Measurements from ENCODE around the gene SHD. TPM values are rescaled to one million over a fixed set of nuclear protein-coding genes. Genes with fewer than 3 reads are reported as not detected.

Gene SHD
- total RNA-seq, 1 donor from 2014 or later, result 4.8 TPM

DNA sequence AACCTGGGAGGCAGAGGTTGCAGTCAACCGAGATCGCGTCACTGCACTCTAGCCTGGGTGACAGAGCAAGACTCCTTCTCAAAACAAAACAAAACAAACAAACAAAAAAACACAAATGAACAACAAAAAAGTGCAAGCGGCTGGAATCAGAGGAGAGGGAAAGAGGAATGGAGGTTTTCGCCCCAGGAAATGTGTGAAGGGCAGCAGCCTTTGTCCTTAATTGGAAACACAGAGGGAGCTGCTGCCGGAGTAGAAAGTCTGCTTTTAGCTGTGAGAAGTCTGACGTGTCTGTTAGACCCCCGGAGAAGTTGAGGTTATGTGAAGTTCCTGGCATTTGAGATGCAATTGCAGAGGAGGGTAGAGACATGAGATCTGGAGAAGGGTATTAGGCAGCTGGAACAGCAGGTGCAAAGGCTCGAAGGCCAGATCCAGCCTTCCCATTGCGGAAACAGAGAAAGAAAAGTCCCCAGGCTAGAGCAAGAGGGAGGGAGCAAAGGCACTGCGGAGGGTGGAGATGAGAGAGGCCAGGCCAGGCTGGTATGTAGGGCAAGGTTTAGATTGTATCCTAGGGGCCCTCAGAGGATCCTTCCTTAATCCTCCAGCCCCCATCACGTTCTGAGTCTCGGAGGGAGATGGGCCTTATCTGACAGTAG is 22.6 kb downstream of the SHD start:
- H3K9me3 Mint-ChIP-seq, result no peaks in the 10 kb centered on the region
- H3K27me3 Mint-ChIP-seq (ENCODE audit: low read depth), result no peaks in the 10 kb centered on the region
- H3K27ac Mint-ChIP-seq, result no peak overlapping the region
- H3K36me3 Mint-ChIP-seq, result peaks cover 2% of the 10 kb centered on the region
- TF ChIP-seq, protein P1, sequence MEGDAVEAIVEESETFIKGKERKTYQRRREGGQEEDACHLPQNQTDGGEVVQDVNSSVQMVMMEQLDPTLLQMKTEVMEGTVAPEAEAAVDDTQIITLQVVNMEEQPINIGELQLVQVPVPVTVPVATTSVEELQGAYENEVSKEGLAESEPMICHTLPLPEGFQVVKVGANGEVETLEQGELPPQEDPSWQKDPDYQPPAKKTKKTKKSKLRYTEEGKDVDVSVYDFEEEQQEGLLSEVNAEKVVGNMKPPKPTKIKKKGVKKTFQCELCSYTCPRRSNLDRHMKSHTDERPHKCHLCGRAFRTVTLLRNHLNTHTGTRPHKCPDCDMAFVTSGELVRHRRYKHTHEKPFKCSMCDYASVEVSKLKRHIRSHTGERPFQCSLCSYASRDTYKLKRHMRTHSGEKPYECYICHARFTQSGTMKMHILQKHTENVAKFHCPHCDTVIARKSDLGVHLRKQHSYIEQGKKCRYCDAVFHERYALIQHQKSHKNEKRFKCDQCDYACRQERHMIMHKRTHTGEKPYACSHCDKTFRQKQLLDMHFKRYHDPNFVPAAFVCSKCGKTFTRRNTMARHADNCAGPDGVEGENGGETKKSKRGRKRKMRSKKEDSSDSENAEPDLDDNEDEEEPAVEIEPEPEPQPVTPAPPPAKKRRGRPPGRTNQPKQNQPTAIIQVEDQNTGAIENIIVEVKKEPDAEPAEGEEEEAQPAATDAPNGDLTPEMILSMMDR (IDR thresholded peaks at IDR 0.05; ENCODE audit: unreplicated experiment), result no peak
- peaks cover 6% of the 10 kb centered on the region for H3K4me1 Mint-ChIP-seq
- no peak for DNase-seq (ENCODE audit: low spot score in 2 of 2, unreplicated experiment in 2 of 2)
- H3K4me3 Mint-ChIP-seq, result no peak overlapping the region

DNA sequence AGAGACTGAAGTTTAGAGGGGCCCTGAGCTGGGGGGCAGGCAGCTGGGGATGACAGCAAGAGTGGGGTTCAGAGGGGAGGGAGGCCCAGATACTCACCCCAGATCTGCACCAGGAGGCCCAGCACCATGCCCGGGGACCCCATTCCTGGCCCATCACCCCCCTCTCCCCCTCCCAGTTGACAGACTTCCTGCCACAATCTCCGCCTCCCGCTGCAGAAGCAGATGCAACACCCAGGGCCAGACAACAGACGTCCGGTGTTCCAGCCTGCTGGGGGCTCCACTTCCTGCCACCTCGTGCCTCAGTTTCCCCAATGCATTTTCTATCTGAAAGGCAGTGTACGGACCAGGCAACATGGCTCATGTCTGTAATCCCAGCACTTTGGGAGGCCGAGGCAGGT is 23.2 kb downstream of the SHD start, which contains the start of gene TMIGD2:
TMIGD2 (minus strand) TSS at position 147 of the 398 bp plus-strand sequence; CDS start at position 143, 4 bp downstream.
- Mint-ChIP-seq H3K9me3 (no peaks in the 10 kb centered on the region), H3K36me3 (peaks cover 3% of the 10 kb centered on the region), H3K4me1 (peaks cover 6% of the 10 kb centered on the region), H3K27ac (no peak within 1 kb of the TSS), H3K27me3 (ENCODE audit: low read depth) (no peaks in the 10 kb centered on the region), H3K4me3 (no peak within 1 kb of the TSS)
- TF ChIP-seq, protein P1 (IDR thresholded peaks at IDR 0.05; ENCODE audit: unreplicated experiment), result no peak
- no peak for DNase-seq (ENCODE audit: low spot score in 2 of 2, unreplicated experiment in 2 of 2)

DNA sequence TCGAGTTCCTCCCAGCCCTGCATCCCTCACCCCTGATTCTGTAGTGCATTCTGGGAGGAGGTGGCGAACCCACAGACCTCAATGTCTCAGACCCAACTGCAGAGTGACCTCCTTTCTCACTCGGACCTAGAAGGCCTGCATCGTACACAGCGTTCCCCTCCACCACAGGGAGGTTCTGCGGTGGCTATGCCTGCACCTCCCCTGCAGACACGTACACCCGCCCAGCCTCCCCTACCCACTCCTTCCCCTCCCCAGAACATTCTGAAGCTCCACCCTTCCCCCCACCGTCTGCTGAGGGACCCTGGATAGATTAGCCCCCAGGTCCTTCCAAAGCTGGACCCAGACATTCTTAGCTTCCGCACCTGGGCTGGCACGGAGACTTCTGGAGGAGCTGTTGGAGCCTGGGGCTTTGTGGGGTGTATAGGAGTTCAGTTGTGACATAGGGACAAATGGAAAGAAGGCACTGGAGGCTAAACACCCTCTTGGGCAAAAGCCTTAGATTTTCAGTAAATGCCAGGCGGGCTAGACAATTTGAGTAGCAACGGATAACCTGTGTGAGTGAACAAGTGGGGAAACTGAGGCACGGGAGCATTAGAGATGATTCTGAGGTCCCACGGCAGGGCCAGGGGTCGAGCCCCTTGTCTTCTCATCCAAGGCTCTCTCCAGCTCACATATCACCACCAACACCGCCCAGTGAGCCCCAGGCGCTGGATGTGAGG is 24.9 kb downstream of the SHD start:
- peak overlapping the region; percentile 59 for H3K4me3 Mint-ChIP-seq
- H3K9me3 Mint-ChIP-seq, result no peaks in the 10 kb centered on the region
- H3K27me3 Mint-ChIP-seq (ENCODE audit: low read depth), result no peaks in the 10 kb centered on the region
- H3K4me1 Mint-ChIP-seq, result peaks cover 6% of the 10 kb centered on the region
- DNase-seq (ENCODE audit: low spot score in 2 of 2, unreplicated experiment in 2 of 2), result no peak
- H3K36me3 Mint-ChIP-seq, result peaks cover 3% of the 10 kb centered on the region
- TF ChIP-seq, protein P1 (IDR thresholded peaks at IDR 0.05; ENCODE audit: unreplicated experiment), result no peak
- no peak overlapping the region for H3K27ac Mint-ChIP-seq

DNA sequence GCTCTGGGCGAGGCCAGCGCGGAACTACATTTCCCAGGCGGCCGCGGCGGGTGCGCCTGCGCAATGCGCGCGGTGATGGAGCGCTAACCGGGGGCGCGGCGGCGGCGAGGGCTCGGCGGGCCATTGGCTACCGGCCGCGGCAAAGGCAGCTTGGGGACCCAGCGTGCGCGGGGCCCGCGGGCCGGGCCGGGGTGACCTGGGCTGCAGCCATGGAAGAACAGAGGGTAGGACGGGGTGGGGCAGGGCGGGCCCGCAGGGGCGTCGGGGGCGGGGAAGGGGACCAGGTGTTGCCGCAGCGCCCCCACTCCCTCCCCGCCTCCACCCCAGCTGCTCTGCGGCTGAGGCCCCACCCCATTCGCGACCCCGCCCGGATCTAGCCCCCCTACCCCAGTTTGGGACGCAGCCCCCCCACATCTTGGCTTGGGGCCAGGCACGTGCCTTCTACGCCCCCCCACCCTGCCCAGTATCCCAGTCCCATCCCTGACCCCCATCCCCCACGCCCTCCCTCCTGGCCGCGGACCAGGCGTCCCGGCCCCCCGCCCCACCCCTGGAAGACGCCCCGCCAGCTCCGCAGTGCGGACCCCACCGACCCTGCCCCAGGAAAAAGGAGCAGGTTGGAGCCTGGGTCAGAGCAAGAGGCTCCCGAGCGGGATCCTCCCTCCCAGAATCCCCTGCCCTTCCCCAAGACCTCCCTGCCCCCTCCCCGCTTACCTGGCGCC is 25.6 kb downstream of the SHD start, which contains the start of gene FSD1:
FSD1 (plus strand) TSS at position 61 of the 719 bp plus-strand sequence; CDS start at position 210, 149 bp downstream.
- Mint-ChIP-seq H3K4me3 (peak within 1 kb of the TSS; percentile 59), H3K9me3 (no peaks in the 10 kb centered on the region), H3K4me1 (peaks cover 6% of the 10 kb centered on the region), H3K27me3 (ENCODE audit: low read depth) (no peaks in the 10 kb centered on the region), H3K27ac (no peak within 1 kb of the TSS), H3K36me3 (peaks cover 3% of the 10 kb centered on the region)
- peak in 1 of 2 experiments; percentile 76 for DNase-seq (ENCODE audit: low spot score in 2 of 2, unreplicated experiment in 2 of 2)
- TF ChIP-seq, protein P1 (IDR thresholded peaks at IDR 0.05; ENCODE audit: unreplicated experiment), result no peak

DNA sequence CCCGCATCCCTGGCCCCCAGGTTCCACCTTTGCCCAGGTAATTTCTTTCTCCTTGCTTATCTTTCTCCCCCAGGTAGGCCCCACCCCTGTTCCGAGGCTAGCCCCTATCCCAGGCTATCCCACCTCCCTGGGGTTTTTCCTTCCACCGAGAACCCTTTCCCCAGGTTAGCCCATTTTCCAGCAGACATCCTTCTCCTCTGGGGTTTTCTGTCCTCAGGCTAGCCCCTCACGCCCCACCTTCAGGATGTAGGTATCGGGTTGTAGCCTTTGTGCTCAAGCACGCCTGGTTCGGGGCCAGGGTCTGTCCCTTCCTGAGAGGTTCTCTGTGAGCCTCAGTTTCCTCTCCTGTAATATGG is 26.2 kb downstream of the SHD start:
- TF ChIP-seq, protein P1 (IDR thresholded peaks at IDR 0.05; ENCODE audit: unreplicated experiment), result no peak
- DNase-seq (ENCODE audit: low spot score in 2 of 2, unreplicated experiment in 2 of 2), result no peak
- Mint-ChIP-seq H3K9me3 (no peaks in the 10 kb centered on the region), H3K36me3 (peaks cover 3% of the 10 kb centered on the region), H3K4me3 (peak overlapping the region; percentile 58), H3K27ac (no peak overlapping the region), H3K4me1 (peaks cover 6% of the 10 kb centered on the region), H3K27me3 (ENCODE audit: low read depth) (no peaks in the 10 kb centered on the region)

Data from mesothelial cell of epicardium (in vitro differentiated cells).